Measurements from ENCODE around the gene OPA3. TPM values are rescaled to one million over a fixed set of nuclear protein-coding genes. Genes with fewer than 3 reads are reported as not detected.

The OPA3 gene
- total RNA-seq, 2 donors from 2014 or later: 10.3 to 12.6 TPM

DNA sequence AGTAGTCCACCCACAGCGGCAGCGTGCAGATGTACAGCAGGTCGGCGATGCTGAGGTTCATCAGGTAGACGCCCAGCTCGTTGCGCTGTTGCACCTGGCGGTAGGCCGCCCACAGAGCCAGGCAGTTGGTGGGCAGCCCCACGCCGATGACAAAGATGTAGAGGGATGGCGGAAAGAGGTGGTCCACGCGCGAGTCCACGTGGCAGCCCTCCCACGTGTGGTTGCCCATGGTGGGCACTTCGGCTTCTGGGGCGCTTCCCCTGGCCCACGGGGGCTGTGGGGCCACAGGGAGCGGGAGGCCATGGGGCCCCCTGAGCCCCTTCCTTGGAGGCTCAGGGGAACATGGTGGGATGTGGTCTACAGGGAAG lies 7.0 kb upstream of the OPA3 start:
- H3K36me3 Mint-ChIP-seq (ENCODE audit: insufficient read depth in 2 of 2): no peaks in the 10 kb centered on the region
- H3K27me3 Mint-ChIP-seq (ENCODE audit: low read depth): peaks cover 49% of the 10 kb centered on the region
- DNase-seq: no peak
- H3K9me3 Mint-ChIP-seq: no peaks in the 10 kb centered on the region
- no peak overlapping the region for H3K4me3 Mint-ChIP-seq
- H3K4me1 Mint-ChIP-seq (ENCODE audit: low read depth): peaks cover 20% of the 10 kb centered on the region
- H3K27ac Mint-ChIP-seq: no peak overlapping the region
- ATAC-seq (replicated peaks in 1 of 2): no peak

DNA sequence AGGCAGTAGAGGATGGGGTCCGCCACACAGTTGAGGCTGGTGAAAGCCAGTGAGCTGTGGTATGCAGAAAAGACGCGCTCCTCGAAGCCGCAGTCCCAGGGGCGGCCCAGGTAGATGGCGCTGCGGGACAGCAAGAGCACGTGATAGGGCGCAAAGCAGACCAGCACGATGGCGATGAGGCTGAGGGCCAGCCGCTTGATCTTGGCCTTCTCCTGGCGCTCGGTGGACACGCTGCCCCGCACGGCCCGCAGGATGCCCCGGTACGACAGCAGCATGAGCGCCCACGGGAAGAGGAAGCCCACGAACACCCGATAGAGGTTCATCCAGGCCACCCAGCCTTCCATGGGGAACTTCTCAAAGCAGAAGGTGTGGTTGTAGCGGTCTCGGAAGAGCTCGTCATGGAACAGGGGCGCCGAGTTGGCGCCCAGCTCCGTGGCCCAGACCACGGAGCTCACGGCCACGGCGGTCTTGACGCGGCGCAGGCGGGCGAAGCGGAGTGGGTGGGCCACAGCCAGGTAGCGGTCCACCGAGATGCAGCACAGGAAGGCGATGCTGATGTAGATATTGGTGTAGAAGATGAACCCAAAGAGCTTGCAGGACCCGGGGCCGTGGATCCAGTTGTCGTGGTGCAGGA lies 6.5 kb upstream of the OPA3 start:
- peaks cover 44% of the 10 kb centered on the region for H3K27me3 Mint-ChIP-seq (ENCODE audit: low read depth)

DNA sequence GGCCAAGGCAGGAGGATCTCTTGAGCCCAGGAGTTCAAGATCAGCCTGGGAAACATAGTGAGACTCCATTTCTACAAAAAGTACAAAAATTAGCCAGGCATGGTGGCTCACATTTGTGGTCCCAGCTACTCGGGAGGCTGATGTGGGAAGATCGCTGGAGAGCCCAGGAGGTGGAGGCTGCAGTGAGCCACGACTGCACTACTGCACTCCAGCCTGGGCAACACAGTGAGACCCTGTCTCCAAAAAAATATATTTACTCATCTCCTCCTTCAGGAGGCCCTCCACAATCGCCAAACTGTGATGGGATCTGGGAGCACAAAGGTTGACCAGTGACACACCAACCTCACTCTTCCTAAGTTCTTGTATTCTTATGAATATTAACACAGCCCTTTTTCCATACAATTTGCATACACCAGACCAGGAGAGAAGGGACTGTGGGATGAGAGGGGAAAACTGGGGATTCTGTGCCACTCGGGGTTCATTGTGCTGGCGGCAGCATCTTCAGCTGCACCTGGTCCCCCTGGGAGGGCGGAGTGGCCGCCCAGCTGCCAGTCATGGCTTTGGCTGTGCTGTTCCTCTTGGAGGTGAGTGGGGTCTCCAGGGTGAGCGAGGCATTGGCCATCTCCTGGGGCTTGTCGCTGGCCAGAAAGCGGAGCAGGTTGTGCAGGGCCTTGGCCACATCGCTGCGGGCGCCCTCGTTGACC lies 5.8 kb upstream of the OPA3 start:
- H3K9me3 Mint-ChIP-seq: no peaks in the 10 kb centered on the region
- DNase-seq (no peak), ATAC-seq (replicated peaks in 1 of 2) (peak; percentile 6 to 29)
- H3K27me3 Mint-ChIP-seq (ENCODE audit: low read depth): peaks cover 38% of the 10 kb centered on the region
- H3K27ac Mint-ChIP-seq: no peak overlapping the region
- H3K4me1 Mint-ChIP-seq (ENCODE audit: low read depth): peaks cover 20% of the 10 kb centered on the region
- H3K4me3 Mint-ChIP-seq: no peak overlapping the region
- H3K36me3 Mint-ChIP-seq (ENCODE audit: insufficient read depth in 2 of 2): no peaks in the 10 kb centered on the region

More for the DNA sequence above, 6.5 kb upstream of the OPA3 start:
- H3K4me3 Mint-ChIP-seq: peak overlapping the region in 1 of 2 donors; percentile 20
- H3K27ac Mint-ChIP-seq: no peak overlapping the region
- ATAC-seq (replicated peaks in 1 of 2) (peak; percentile 85 to 89), DNase-seq (peak; percentile 65 to 72)
- no peaks in the 10 kb centered on the region for H3K36me3 Mint-ChIP-seq (ENCODE audit: insufficient read depth in 2 of 2)
- H3K4me1 Mint-ChIP-seq (ENCODE audit: low read depth): peaks cover 20% of the 10 kb centered on the region
- H3K9me3 Mint-ChIP-seq: no peaks in the 10 kb centered on the region

DNA sequence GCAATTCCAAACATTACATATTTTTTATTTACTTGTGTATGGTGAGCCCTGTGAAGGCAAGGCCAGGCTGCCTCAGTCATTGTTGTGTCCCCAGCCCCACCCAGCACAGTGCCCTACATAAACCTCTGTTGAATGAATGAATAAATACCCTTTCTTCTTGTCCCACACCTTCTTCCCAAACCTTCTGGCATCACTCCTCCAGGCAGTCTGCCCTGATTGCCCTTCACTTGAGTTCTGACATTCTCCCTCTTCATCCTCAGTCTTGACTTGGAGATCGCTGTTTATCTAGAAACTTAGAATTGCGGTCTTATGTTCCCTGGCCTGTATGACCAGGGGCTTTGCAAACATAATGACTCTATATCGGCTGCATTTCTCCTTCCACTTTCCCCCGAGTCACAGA lies 5.2 kb upstream of the OPA3 start:
- no peaks in the 10 kb centered on the region for H3K36me3 Mint-ChIP-seq (ENCODE audit: insufficient read depth in 2 of 2)
- no peaks in the 10 kb centered on the region for H3K9me3 Mint-ChIP-seq
- DNase-seq (no peak), ATAC-seq (replicated peaks in 1 of 2) (no peak)
- H3K27me3 Mint-ChIP-seq (ENCODE audit: low read depth): peaks cover 34% of the 10 kb centered on the region
- H3K27ac Mint-ChIP-seq: no peak overlapping the region
- H3K4me1 Mint-ChIP-seq (ENCODE audit: low read depth): peaks cover 20% of the 10 kb centered on the region
- no peak overlapping the region for H3K4me3 Mint-ChIP-seq

DNA sequence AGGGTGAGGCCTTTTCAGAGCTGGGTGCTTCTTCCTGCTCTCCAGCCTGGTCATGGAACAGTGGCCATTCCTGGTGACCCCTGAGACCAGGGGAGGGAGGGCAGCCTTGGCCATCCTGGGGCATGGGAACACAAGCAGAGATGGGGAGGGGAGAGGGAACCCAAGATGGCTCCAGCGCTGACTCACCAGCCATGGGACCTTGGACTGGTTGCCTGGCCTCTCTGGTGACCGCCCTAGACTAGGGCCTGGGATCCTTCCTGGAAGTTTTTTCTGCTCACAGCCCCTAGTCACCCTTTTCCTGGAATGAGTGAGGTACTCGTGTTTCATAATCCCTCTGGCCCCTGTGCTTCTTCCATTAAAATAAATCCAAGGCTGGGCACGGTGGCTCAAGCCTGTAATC lies 3.3 kb upstream of the OPA3 start:
- H3K9me3 Mint-ChIP-seq: no peaks in the 10 kb centered on the region
- no peak overlapping the region for H3K4me3 Mint-ChIP-seq
- DNase-seq (no peak), ATAC-seq (replicated peaks in 1 of 2) (no peak)
- peaks cover 4 to 5% of the 10 kb centered on the region in 2 donors for H3K36me3 Mint-ChIP-seq (ENCODE audit: insufficient read depth in 2 of 2)
- peaks cover 34% of the 10 kb centered on the region for H3K27me3 Mint-ChIP-seq (ENCODE audit: low read depth)
- no peak overlapping the region for H3K27ac Mint-ChIP-seq
- peaks cover 29% of the 10 kb centered on the region for H3K4me1 Mint-ChIP-seq (ENCODE audit: low read depth)

DNA sequence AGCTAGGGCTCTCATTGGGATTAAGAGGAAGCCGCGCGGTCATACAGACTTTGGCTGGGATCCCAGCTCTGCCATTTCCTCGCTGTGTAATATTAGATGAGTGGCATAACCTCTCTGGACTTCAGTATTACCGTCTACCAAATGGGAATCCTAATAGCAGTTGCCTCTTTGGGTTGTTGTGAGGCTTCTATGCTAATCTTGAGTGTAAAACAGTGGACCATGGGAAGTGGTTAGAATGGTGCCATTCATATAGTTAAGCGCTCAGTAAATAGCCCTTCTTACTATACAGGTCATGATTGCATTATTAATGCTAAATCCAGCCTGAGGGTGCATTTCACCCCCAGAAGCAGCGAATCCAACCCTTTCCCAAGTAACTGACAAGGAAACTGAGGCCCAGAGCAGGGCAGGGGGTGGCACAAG lies 566 bp upstream of the OPA3 start:
- Mint-ChIP-seq H3K4me1 (ENCODE audit: low read depth) (peaks cover 11% of the 10 kb centered on the region), H3K9me3 (no peaks in the 10 kb centered on the region), H3K4me3 (peak overlapping the region; percentile 91 to 95), H3K27me3 (ENCODE audit: low read depth) (peaks cover 12% of the 10 kb centered on the region), H3K36me3 (ENCODE audit: insufficient read depth in 2 of 2) (peaks cover 6 to 8% of the 10 kb centered on the region in 2 donors), H3K27ac (peak overlapping the region; percentile 73)
- ATAC-seq (replicated peaks in 1 of 2): no peak
- DNase-seq: no peak

DNA sequence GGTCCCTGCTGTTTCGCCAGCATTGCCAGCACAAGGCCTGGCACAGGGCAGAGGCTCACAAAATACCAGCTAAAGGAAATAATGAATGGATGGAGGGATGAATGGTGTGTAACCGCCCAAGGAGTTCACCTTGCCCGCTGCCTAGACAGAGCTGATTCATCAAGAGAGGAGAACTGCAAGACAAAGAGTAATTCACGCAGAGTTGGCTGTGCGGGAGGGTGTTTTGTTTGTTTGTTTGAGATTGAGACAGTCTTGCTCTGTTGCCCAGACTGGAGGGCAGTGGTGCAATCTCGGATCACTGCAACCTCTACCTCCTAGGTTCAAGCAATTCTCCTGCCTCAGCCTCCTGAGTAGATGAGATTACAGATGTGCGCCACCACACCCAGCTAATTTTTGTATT lies 3.0 kb downstream of the OPA3 start:
- Mint-ChIP-seq H3K27ac (no peak overlapping the region), H3K9me3 (no peaks in the 10 kb centered on the region), H3K4me1 (ENCODE audit: low read depth) (peaks cover 30% of the 10 kb centered on the region), H3K4me3 (no peak overlapping the region), H3K27me3 (ENCODE audit: low read depth) (no peaks in the 10 kb centered on the region), H3K36me3 (ENCODE audit: insufficient read depth in 2 of 2) (peaks cover 6 to 8% of the 10 kb centered on the region in 2 donors)
- DNase-seq (no peak), ATAC-seq (replicated peaks in 1 of 2) (no peak)

DNA sequence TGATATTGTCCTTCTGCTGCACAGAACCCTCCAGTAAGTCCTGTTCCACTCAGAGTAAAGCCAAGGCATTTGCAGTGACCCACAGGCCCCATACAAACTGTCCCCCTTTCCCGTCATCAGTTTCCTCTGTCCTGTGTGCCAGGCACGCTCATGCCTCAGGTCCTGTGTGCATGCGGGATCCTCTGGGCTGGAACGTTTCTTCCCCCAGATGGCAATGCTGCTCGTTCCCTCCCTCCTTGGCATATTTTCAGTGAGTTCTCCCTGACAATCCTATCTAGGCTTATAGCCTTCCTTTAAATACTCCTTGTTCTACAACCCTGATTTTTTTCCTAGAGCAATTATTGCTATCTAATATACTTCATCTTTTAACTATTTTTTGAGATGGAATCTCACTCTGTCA lies 5.7 kb downstream of the OPA3 start:
- DNase-seq: no peak
- no peak for ATAC-seq (replicated peaks in 1 of 2)
- no peak overlapping the region for H3K27ac Mint-ChIP-seq

DNA sequence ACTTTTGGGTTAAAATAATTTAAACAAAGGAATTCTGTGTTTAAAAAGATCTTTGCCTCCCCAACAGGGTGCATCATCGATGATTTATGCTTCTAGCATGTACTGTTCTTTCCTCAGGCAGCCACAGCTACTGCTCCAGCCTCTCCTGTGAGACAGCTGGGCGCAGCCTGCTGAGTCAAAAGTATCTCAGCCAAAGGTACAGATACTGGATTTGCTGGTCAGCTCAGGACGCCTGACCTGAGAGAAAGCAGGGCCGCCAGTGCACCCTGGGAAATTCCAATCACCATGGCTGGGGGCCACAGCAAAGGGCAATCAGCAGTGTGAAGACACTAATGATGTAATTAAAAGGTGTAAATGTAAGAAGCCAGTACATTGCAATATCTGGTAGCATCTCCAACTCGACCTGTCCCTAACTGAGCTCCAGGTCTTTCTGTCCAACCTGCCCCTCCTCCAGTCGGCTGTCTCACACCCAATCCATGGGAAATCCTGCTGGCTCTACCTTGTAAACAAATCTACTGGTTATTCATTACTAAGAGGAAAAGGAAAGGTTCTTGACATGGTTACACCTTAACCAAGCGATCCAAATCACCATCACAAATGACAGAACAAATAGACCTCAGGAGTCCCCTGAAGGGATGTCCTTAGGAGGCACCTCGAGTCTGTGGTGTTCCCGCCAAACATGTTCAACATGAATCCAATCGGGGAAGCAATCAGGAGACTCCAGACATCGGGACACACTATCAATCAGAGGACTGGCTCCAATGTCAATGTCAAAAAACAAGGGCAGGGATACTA lies 7.3 kb downstream of the OPA3 start:
- peaks cover 0 to 2% of the 10 kb centered on the region in 2 donors for H3K36me3 Mint-ChIP-seq (ENCODE audit: insufficient read depth in 2 of 2)
- H3K27me3 Mint-ChIP-seq (ENCODE audit: low read depth): no peaks in the 10 kb centered on the region
- DNase-seq: no peak
- peaks cover 19% of the 10 kb centered on the region for H3K4me1 Mint-ChIP-seq (ENCODE audit: low read depth)
- H3K9me3 Mint-ChIP-seq: no peaks in the 10 kb centered on the region
- ATAC-seq (replicated peaks in 1 of 2): no peak
- no peak overlapping the region for H3K27ac Mint-ChIP-seq
- H3K4me3 Mint-ChIP-seq: no peak overlapping the region

More for the DNA sequence above, 5.7 kb downstream of the OPA3 start:
- Mint-ChIP-seq H3K4me1 (ENCODE audit: low read depth) (peaks cover 30% of the 10 kb centered on the region), H3K36me3 (ENCODE audit: insufficient read depth in 2 of 2) (peaks cover 2 to 5% of the 10 kb centered on the region in 2 donors), H3K9me3 (no peaks in the 10 kb centered on the region), H3K27me3 (ENCODE audit: low read depth) (no peaks in the 10 kb centered on the region), H3K4me3 (no peak overlapping the region)

DNA sequence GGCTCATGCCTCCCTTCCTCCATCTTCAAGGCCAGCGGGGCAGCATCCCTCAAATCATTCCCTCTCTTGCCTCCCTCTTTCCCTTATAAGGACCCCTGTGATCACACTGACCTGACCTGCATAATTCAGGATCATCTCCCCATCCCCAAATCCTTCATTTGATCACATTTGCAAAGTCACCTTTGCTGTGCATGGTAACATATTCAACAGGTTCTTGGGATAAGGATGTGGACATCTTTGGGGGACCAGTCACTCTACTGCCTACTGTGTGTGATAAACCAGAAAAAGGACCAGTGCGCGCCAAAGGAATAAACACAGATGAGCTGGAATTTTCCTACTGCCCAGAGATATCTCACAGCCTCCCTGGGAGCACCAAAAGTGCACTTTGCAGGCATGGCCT lies 7.9 kb downstream of the OPA3 start:
- Mint-ChIP-seq H3K27ac (no peak overlapping the region), H3K27me3 (ENCODE audit: low read depth) (no peaks in the 10 kb centered on the region), H3K9me3 (no peaks in the 10 kb centered on the region), H3K36me3 (ENCODE audit: insufficient read depth in 2 of 2) (no peaks in the 10 kb centered on the region), H3K4me3 (no peak overlapping the region), H3K4me1 (ENCODE audit: low read depth) (peaks cover 19% of the 10 kb centered on the region)
- DNase-seq (no peak), ATAC-seq (replicated peaks in 1 of 2) (no peak)

DNA sequence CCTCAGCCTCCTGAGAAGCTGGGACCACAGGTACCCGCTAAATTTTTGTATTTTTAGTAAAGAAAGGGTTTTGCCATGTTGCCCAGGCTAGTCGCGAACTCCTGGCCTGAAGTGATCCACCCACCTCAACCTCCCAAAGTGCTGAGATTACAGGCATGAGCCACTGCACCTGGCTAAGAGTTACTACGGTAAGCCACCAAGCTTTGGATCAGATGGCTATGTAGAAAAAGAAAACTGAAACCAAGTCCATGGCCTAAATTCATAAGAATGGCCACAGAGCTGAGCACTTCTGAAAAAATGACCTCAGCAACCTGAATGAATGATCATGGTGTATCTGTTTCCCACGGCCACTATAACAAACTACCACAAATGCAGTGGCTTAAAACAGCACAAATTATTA lies 9.4 kb downstream of the OPA3 start:
- ATAC-seq (replicated peaks in 1 of 2): no peak
- H3K27ac Mint-ChIP-seq: no peak overlapping the region
- H3K36me3 Mint-ChIP-seq (ENCODE audit: insufficient read depth in 2 of 2): no peaks in the 10 kb centered on the region
- no peaks in the 10 kb centered on the region for H3K9me3 Mint-ChIP-seq
- no peak overlapping the region for H3K4me3 Mint-ChIP-seq
- H3K4me1 Mint-ChIP-seq (ENCODE audit: low read depth): peaks cover 22% of the 10 kb centered on the region
- DNase-seq: no peak
- H3K27me3 Mint-ChIP-seq (ENCODE audit: low read depth): no peaks in the 10 kb centered on the region

DNA sequence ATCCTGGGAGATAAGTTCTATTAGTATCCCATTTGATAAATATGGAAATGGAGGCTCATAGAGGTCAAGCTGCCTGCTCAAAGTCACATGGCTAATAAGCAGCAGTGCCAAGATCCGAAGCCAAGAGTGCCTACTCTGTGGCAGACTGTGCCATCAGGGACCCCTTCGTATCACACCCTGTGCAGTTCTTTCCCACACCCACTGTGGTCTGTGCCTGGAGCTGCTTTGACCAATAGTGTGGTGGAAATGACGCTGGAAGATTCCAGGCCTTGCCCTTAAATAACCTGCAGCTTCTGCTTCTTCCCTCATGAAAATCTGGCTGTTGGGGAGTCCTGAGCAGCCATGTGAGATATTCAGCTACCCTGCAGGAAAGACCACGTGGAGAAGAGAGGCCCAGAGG lies 10.1 kb downstream of the OPA3 start:
- no peaks in the 10 kb centered on the region for H3K9me3 Mint-ChIP-seq
- H3K27me3 Mint-ChIP-seq (ENCODE audit: low read depth): no peaks in the 10 kb centered on the region
- H3K4me1 Mint-ChIP-seq (ENCODE audit: low read depth): peaks cover 29% of the 10 kb centered on the region
- DNase-seq (no peak), ATAC-seq (replicated peaks in 1 of 2) (no peak)
- H3K36me3 Mint-ChIP-seq (ENCODE audit: insufficient read depth in 2 of 2): no peaks in the 10 kb centered on the region
- H3K27ac Mint-ChIP-seq: no peak overlapping the region
- no peak overlapping the region for H3K4me3 Mint-ChIP-seq

DNA sequence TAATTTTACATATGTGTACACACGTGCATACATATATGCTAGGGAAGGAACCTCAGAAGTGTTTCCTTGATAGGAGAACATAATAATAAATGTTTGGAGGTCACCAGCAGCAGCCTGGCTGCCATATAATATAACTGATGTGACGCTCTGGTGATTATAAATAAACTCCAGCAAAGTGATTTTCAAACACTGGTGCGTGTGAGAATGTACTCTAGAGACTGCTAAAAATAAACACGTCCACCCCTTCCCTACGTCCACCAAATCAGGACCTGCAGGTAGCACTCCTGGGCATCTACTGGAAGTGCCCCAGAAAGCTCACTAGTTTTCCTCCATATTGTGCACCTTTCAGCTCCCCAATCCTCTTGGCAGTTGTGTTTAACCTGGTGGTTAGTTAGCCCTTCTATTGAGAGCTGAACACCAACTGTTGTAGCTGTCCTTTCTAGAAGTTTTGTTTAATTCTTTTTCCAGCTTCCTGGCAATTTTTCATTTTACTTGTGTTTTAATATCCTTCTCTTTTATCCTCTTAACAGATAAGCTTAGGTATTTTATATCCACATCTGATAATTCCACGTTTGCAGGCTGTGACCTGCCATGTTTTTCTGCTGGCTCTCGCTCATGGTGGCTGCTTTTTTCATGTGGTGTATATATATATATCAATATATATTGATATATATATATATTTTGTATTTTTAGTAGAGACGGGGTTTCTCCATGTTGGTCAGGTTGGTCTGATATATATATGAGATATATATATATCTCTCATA lies 13.0 kb downstream of the OPA3 start:
- peaks cover 11% of the 10 kb centered on the region for H3K4me1 Mint-ChIP-seq (ENCODE audit: low read depth)
- ATAC-seq (replicated peaks in 1 of 2) (no peak), DNase-seq (no peak)
- no peaks in the 10 kb centered on the region for H3K9me3 Mint-ChIP-seq
- no peaks in the 10 kb centered on the region for H3K36me3 Mint-ChIP-seq (ENCODE audit: insufficient read depth in 2 of 2)
- H3K4me3 Mint-ChIP-seq: no peak overlapping the region
- peak overlapping the region; percentile 44 for H3K27ac Mint-ChIP-seq
- H3K27me3 Mint-ChIP-seq (ENCODE audit: low read depth): no peaks in the 10 kb centered on the region
